MCF 10A (cell line): ENCODE measurements around the gene PBX3. TPM values are rescaled to one million over a fixed set of nuclear protein-coding genes. Genes with fewer than 3 reads are reported as not detected.

Source experiments
- BruUV-seq: library from RNA; stranded (reverse); fragments of 400-500 nt; replicated peaks from 2 replicates; lab custom pipeline; 2021; lab: Mats Ljungman, UMichigan
- CTCF ChIA-PET: fragments of 300-600 bp; sonication (Branson Sonifier 250); formaldehyde crosslinking; extraction: SDS; loops from one replicate; lab custom pipeline; 2021; ENCODE audit warnings: antibody characterized with exemption, inconsistent platforms; lab: Yijun Ruan, JAX
- POLR2A ChIA-PET: fragments of 300-600, 350-650 bp; sonication (Branson Sonifier 250); formaldehyde crosslinking; extraction: SDS; loops from one replicate; lab custom pipeline; 2020; ENCODE audit warnings: antibody characterized with exemption, inconsistent platforms; lab: Yijun Ruan, JAX
- DNase-seq: peaks from one replicate; pipeline ENCODE4 v3.0.0-alpha.2; 2018; ENCODE audit not compliant: unreplicated experiment
- H3K27ac Mint-ChIP-seq: one replicate; pipeline ENCODE4 v1.8.0; 2022; ENCODE audit warnings: mild to moderate bottlenecking, low read depth, mixed read lengths; ENCODE audit not compliant: unreplicated experiment
- H3K27me3 Mint-ChIP-seq: one replicate; pipeline ENCODE4 v1.8.0; 2022; ENCODE audit warnings: mixed read lengths; ENCODE audit not compliant: insufficient read depth, unreplicated experiment
- H3K36me3 Mint-ChIP-seq: one replicate; pipeline ENCODE4 v1.8.0; 2022; ENCODE audit warnings: mild to moderate bottlenecking, moderate library complexity, mixed read lengths; ENCODE audit not compliant: insufficient read depth, unreplicated experiment
- H3K4me1 Mint-ChIP-seq: one replicate; pipeline ENCODE4 v1.8.0; 2022; ENCODE audit warnings: mixed read lengths; ENCODE audit not compliant: insufficient read depth, unreplicated experiment
- H3K4me3 Mint-ChIP-seq: one replicate; pipeline ENCODE4 v1.8.0; 2022; ENCODE audit warnings: mild to moderate bottlenecking, moderate library complexity, mixed read lengths; ENCODE audit not compliant: unreplicated experiment
- H3K9me3 Mint-ChIP-seq: one replicate; pipeline ENCODE4 v1.8.0; 2022; ENCODE audit warnings: mixed read lengths; ENCODE audit not compliant: unreplicated experiment
- intact Hi-C: fragments of 100-400 bp; cut with micrococcal nuclease; formaldehyde crosslinking; loops from 2 replicates; pipeline ENCODE4 v1.14.1; 2022
- total RNA-seq: library from RNA; stranded (reverse); gene quantifications from 2 replicates; pipeline ENCODE4 v1.2.3, GENCODE V29; 2022
- TF ChIP-seq, protein P1 (sequence below): fragments of 200-600 bp; IDR thresholded peaks from one replicate; pipeline ENCODE4 v1.8.0; 2022; ENCODE audit warnings: antibody characterized with exemption, mild to moderate bottlenecking; ENCODE audit not compliant: unreplicated experiment

The PBX3 gene
- total RNA-seq, 1 experiment from 2014 or later, result 17.5 TPM

DNA sequence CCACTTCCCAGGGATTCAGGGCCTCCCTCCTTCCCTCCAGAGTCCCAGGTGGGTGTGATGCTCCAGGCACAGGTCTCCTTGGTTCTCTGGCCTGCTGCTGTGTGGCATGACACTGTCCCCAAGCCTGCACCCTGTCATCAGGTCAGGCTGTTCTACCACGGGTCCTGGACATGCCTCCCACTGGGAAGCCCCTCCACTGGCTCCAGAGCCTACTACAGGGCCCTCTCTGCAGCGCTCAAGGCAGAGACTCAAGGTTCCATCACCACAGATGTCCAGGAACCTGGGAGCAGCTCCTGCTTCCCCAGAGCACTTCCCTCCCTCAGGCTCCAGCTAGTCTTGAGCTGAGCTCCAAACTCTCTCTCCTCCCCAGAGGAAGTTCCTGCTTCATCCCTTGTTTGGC lies 237.3 kb downstream of the PBX3 start:
- POLR2A ChIA-PET, result no interaction called here
- no peak for DNase-seq
- Mint-ChIP-seq H3K36me3 (no peaks in the 10 kb centered on the region), H3K27ac (no peak overlapping the region), H3K4me1 (peaks cover 5% of the 10 kb centered on the region), H3K9me3 (peaks cover 9% of the 10 kb centered on the region), H3K27me3 (peaks cover 7% of the 10 kb centered on the region), H3K4me3 (no peak overlapping the region)
- CTCF ChIA-PET, result interaction anchor here (0.6 kb wide), 1 partner anchor 24 kb away, joined by 3 read pairs; no protein-coding TSS in a partner anchor
- intact Hi-C loops, result no loop called here
- BruUV-seq, result no TSS peak
- TF ChIP-seq, protein P1, sequence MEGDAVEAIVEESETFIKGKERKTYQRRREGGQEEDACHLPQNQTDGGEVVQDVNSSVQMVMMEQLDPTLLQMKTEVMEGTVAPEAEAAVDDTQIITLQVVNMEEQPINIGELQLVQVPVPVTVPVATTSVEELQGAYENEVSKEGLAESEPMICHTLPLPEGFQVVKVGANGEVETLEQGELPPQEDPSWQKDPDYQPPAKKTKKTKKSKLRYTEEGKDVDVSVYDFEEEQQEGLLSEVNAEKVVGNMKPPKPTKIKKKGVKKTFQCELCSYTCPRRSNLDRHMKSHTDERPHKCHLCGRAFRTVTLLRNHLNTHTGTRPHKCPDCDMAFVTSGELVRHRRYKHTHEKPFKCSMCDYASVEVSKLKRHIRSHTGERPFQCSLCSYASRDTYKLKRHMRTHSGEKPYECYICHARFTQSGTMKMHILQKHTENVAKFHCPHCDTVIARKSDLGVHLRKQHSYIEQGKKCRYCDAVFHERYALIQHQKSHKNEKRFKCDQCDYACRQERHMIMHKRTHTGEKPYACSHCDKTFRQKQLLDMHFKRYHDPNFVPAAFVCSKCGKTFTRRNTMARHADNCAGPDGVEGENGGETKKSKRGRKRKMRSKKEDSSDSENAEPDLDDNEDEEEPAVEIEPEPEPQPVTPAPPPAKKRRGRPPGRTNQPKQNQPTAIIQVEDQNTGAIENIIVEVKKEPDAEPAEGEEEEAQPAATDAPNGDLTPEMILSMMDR, result no peak

GRCh38 chr9:125985142-125985997 lies 238.2 kb downstream of the PBX3 start:
- peaks cover 7% of the 10 kb centered on the region for H3K27me3 Mint-ChIP-seq
- BruUV-seq, result no TSS peak
- H3K27ac Mint-ChIP-seq, result no peak overlapping the region
- ChIA-PET POLR2A (no interaction called here), CTCF (no interaction called here)
- peaks cover 9% of the 10 kb centered on the region for H3K9me3 Mint-ChIP-seq
- intact Hi-C loops, result no loop called here
- DNase-seq, result no peak
- no peaks in the 10 kb centered on the region for H3K36me3 Mint-ChIP-seq
- no peak overlapping the region for H3K4me3 Mint-ChIP-seq
- peaks cover 5% of the 10 kb centered on the region for H3K4me1 Mint-ChIP-seq
- TF ChIP-seq, protein P1, result no peak

- Mint-ChIP-seq H3K27ac (no peak overlapping the region), H3K4me3 (no peak overlapping the region), H3K9me3 (peaks cover 9% of the 10 kb centered on the region), H3K4me1 (peaks cover 5% of the 10 kb centered on the region), H3K36me3 (no peaks in the 10 kb centered on the region), H3K27me3 (peaks cover 7% of the 10 kb centered on the region)
- BruUV-seq, result no TSS peak
- intact Hi-C loops, result no loop called here
- ChIA-PET POLR2A (no interaction called here), CTCF (no interaction called here)
- TF ChIP-seq, protein P1, result no peak
- no peak for DNase-seq
Observed at GRCh38 chr9:125985998-125986655, 239.0 kb downstream of the PBX3 start.

- no peak overlapping the region for H3K4me3 Mint-ChIP-seq
- POLR2A ChIA-PET, result no interaction called here
- peaks cover 9% of the 10 kb centered on the region for H3K9me3 Mint-ChIP-seq
- peaks cover 5% of the 10 kb centered on the region for H3K4me1 Mint-ChIP-seq
- intact Hi-C loops, result no loop called here
- no peaks in the 10 kb centered on the region for H3K36me3 Mint-ChIP-seq
- DNase-seq, result no peak
- no peak overlapping the region for H3K27ac Mint-ChIP-seq
- CTCF ChIA-PET, result no interaction called here
- no TSS peak for BruUV-seq
- H3K27me3 Mint-ChIP-seq, result peaks cover 7% of the 10 kb centered on the region
- TF ChIP-seq, protein P1, result no peak
Observed at GRCh38 chr9:125986966-125987365, 239.8 kb downstream of the PBX3 start.
